NCI-H345 treated with DMSO at 0.1 percent for 48 hours (cell line): ENCODE measurements around the gene CNIH2.

Experiments
- DNase-seq: peaks from one replicate; lab custom pipeline; 2025; ENCODE audit not compliant: unreplicated experiment; lab: John Stamatoyannopoulos, UW

Gene CNIH2

GRCh38 chr11:66259225-66259624 is 18.8 kb upstream of the CNIH2 start:
- no peak for DNase-seq

- DNase-seq = no peak
Observed at GRCh38 chr11:66259956-66260355, 18.0 kb upstream of the CNIH2 start.

GRCh38 chr11:66261578-66261977 is 16.4 kb upstream of the CNIH2 start:
- DNase-seq = no peak

GRCh38 chr11:66262191-66262590 is 15.8 kb upstream of the CNIH2 start:
- no peak for DNase-seq

- DNase-seq = no peak
Observed at GRCh38 chr11:66262696-66263095, 15.3 kb upstream of the CNIH2 start.

GRCh38 chr11:66263231-66263630 is 14.7 kb upstream of the CNIH2 start:
- DNase-seq = no peak

- no peak for DNase-seq
Observed at GRCh38 chr11:66263785-66264184, 14.2 kb upstream of the CNIH2 start.

- no peak for DNase-seq
Observed at GRCh38 chr11:66264383-66264782, 13.6 kb upstream of the CNIH2 start.

GRCh38 chr11:66264914-66265313 is 13.1 kb upstream of the CNIH2 start:
- DNase-seq = no peak

- DNase-seq = no peak
Observed at GRCh38 chr11:66265531-66266377, 12.2 kb upstream of the CNIH2 start.

- no peak for DNase-seq
Observed at GRCh38 chr11:66266378-66267038, 11.5 kb upstream of the CNIH2 start.

GRCh38 chr11:66267039-66267378 is 11.0 kb upstream of the CNIH2 start:
- no peak for DNase-seq

- DNase-seq = peak; percentile 42
Observed at GRCh38 chr11:66267379-66268243, 10.4 kb upstream of the CNIH2 start.

- DNase-seq = peak; percentile 97
Observed at GRCh38 chr11:66268244-66268951, 9.6 kb upstream of the CNIH2 start, which contains the start of gene RAB1B. RAB1B (plus strand) TSS chr11:66268639; CDS start chr11:66268680, 41 bp downstream.

GRCh38 chr11:66268952-66269905 is 8.7 kb upstream of the CNIH2 start:
- DNase-seq = no peak

- DNase-seq = no peak
Observed at GRCh38 chr11:66271816-66272215, 6.2 kb upstream of the CNIH2 start.

- no peak for DNase-seq
Observed at GRCh38 chr11:66272596-66272995, 5.4 kb upstream of the CNIH2 start.

GRCh38 chr11:66274219-66274618 is 3.8 kb upstream of the CNIH2 start:
- DNase-seq = no peak

- DNase-seq = no peak
Observed at GRCh38 chr11:66275396-66275795, 2.6 kb upstream of the CNIH2 start.
